ENCODE data around the gene TEX55. TPM values are rescaled to one million over a fixed set of nuclear protein-coding genes. Genes with fewer than 3 reads are reported as not detected.
"Not testable (repeated sequence)": the region's sequence is repeated elsewhere in the genome, so short reads cannot be mapped to it uniquely, and the experiment has no call there.

The TEX55 gene
- total and polyA plus RNA-seq, 2 experiments from 2014 or later = not detected

DNA sequence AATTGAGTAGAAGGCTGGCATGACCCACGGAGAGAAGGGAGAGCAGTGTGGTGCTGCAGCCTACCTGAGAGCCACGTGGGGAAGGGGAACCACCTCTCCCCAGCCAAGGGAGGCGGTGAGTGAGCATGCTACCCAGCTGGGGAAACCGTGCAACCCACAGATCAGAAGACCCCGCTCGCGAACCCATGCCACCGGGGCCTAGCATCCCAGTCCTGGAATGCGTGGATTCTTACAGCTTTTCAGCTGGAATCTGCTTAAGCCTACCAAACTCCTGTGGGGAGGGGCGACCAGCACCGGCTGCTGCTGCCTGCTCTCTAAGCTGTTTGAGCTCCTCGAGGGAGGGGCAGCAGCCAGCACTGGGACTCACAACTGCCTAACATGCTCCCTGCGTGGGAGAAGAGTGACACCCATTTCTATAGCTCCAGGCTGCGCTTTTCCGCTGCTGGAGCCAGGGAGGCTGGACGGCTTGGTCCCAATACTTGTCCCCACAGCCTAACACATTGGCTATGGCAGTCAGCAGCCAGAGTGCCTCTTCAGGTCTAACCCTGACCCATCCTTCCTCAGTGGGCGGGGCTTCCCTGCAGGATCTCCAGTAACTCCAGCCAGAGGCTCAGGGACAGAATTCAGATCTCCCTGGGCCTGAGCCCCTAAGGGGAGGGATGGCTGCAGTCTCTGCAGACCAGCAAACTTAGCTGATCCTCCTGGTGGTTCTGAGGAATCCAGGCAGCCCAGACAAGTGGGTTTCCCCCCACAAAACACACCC is 20.0 kb upstream of the TEX55 start:
- H3K27ac ChIP-seq = no peak overlapping the region
- no peak for TF ChIP-seq EZH2 (IDR thresholded peaks at IDR 0.05; ENCODE audit: insufficient read depth, poor library complexity, severe bottlenecking)
- TF ChIP-seq EZH2phosphoT487 (IDR thresholded peaks at IDR 0.05; ENCODE audit: insufficient read depth, low read depth) = no peak
- no peaks in the 10 kb centered on the region for H3K9me3 ChIP-seq (ENCODE audit: low read depth)
- no peaks in the 10 kb centered on the region for H3F3A ChIP-seq (ENCODE audit: insufficient read depth)
- H3K9me2 ChIP-seq (ENCODE audit: insufficient read depth) = no peaks in the 10 kb centered on the region
- H3K4me2 ChIP-seq (ENCODE audit: unreplicated experiment) = no peak overlapping the region
- no peaks in the 10 kb centered on the region for H3K4me1 ChIP-seq (ENCODE audit: insufficient read depth)
- 35 to 52% methylated on average over 14 to 17 of the region's 17 CpGs for WGBS, 2 experiments (ENCODE audit: low coverage in 1 of 2, low lambda C conversion rate in 2 of 2, missing lambda C conversion rate in 2 of 2)
- H3K27me3 ChIP-seq (replicated peaks; ENCODE audit: insufficient read depth) = no peaks in the 10 kb centered on the region
- H2AFZ ChIP-seq = no peak overlapping the region
- H3K36me3 ChIP-seq (ENCODE audit: low read depth) = no peaks in the 10 kb centered on the region
- H3K79me2 ChIP-seq (ENCODE audit: insufficient read depth) = no peaks in the 10 kb centered on the region
- H3K4me3 ChIP-seq = no peak overlapping the region
- no peak for DNase-seq
- no peak overlapping the region for H3K9ac ChIP-seq
- in situ Hi-C loops (cut with MboI) = no loop called here
- no peaks in the 10 kb centered on the region for H4K20me1 ChIP-seq (ENCODE audit: insufficient read depth)

DNA sequence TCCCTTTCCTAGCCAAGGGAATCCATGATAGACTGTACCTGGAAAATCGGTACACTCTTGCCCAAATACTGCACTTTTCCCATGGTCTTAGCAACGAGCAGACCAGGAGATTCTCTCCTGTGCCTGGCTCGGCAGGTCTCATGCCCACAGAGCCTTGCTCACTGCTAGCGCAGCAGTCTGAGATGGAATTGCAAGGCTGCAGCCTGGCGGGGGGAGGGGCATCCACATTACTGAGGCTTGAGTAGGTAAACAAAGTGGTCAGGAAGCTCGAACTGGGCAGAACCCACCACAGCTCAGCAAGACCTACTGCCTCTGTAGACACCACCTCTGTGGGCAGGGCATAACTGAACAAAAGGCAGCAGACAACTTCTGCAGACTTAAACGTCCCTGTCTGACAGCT is 15.7 kb upstream of the TEX55 start:
- H3K79me2 ChIP-seq (ENCODE audit: insufficient read depth); H3K9ac ChIP-seq; H3K4me1 ChIP-seq (ENCODE audit: insufficient read depth); H3K9me3 ChIP-seq (ENCODE audit: low read depth); H3K27ac ChIP-seq; H3K4me2 ChIP-seq (ENCODE audit: unreplicated experiment); H3K4me3 ChIP-seq; H3K9me2 ChIP-seq (ENCODE audit: insufficient read depth); H4K20me1 ChIP-seq (ENCODE audit: insufficient read depth); H3F3A ChIP-seq (ENCODE audit: insufficient read depth); H3K27me3 ChIP-seq (replicated peaks; ENCODE audit: insufficient read depth); in situ Hi-C loops (cut with MboI); H2AFZ ChIP-seq; DNase-seq; H3K36me3 ChIP-seq (ENCODE audit: low read depth): not testable (repeated sequence)
- WGBS, 2 experiments (ENCODE audit: low coverage in 1 of 2, low lambda C conversion rate in 2 of 2, missing lambda C conversion rate in 2 of 2) = 35 to 41% methylated on average over 6 to 7 of the region's 7 CpGs

DNA sequence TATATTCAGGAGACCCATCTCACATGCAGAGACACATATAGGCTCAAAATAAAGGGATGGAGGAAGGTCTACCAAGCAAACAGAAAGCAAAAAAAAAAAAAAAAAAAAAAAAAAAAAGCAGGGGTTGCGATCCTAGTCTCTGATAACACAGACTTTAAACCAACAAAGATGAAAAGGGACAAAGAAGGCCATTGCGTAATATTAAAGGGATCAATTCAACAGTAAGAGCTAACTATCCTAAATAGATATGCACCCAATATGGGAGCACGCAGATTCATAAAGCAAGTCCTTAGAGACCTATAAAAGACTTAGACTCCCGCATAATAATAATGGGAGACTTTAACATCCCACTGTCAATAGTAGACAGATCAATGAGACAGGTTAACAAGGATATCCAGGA is 13.7 kb upstream of the TEX55 start:
- H3K4me2 ChIP-seq (ENCODE audit: unreplicated experiment); H3K9me2 ChIP-seq (ENCODE audit: insufficient read depth); H3K27ac ChIP-seq; H3K27me3 ChIP-seq (replicated peaks; ENCODE audit: insufficient read depth); H2AFZ ChIP-seq; H3K4me1 ChIP-seq (ENCODE audit: insufficient read depth); H3K36me3 ChIP-seq (ENCODE audit: low read depth); H3K4me3 ChIP-seq; H3K9me3 ChIP-seq (ENCODE audit: low read depth); H3K79me2 ChIP-seq (ENCODE audit: insufficient read depth); H3K9ac ChIP-seq; in situ Hi-C loops (cut with MboI); H3F3A ChIP-seq (ENCODE audit: insufficient read depth); H4K20me1 ChIP-seq (ENCODE audit: insufficient read depth); DNase-seq: not testable (repeated sequence)
- WGBS, 2 experiments (ENCODE audit: low coverage in 1 of 2, low lambda C conversion rate in 2 of 2, missing lambda C conversion rate in 2 of 2) = 73 to 83% methylated on average over 4 of the region's 4 CpGs

DNA sequence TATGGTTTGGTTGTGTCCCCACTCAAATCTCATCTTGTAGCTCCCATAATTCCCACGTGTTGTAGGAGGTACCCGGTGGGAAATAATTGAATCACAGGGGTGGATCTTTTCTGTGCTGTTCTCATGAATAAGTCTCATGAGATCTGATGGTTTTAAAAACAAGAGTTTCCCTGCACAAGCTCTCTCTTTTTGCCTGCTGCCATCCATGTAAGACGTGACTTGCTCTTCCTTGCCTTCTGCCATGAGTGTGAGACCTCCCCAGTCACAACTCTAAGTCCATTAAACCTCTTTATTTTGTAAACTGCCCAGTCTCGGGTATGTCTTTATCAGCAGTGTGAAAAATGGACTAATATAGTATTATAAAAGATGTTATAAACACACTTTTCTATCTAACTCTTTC is 6.6 kb upstream of the TEX55 start:
- H3K4me2 ChIP-seq (ENCODE audit: unreplicated experiment); H3K27ac ChIP-seq; H3K9ac ChIP-seq; H3K36me3 ChIP-seq (ENCODE audit: low read depth); in situ Hi-C loops (cut with MboI); H3K79me2 ChIP-seq (ENCODE audit: insufficient read depth); H3K9me3 ChIP-seq (ENCODE audit: low read depth); DNase-seq; H3K4me3 ChIP-seq; H3F3A ChIP-seq (ENCODE audit: insufficient read depth); H3K27me3 ChIP-seq (replicated peaks; ENCODE audit: insufficient read depth); H3K4me1 ChIP-seq (ENCODE audit: insufficient read depth); H2AFZ ChIP-seq; H4K20me1 ChIP-seq (ENCODE audit: insufficient read depth); H3K9me2 ChIP-seq (ENCODE audit: insufficient read depth): not testable (repeated sequence)
- WGBS, 2 experiments (ENCODE audit: low coverage in 1 of 2, low lambda C conversion rate in 2 of 2, missing lambda C conversion rate in 2 of 2) = 29 to 33% methylated on average over 4 of the region's 4 CpGs

DNA sequence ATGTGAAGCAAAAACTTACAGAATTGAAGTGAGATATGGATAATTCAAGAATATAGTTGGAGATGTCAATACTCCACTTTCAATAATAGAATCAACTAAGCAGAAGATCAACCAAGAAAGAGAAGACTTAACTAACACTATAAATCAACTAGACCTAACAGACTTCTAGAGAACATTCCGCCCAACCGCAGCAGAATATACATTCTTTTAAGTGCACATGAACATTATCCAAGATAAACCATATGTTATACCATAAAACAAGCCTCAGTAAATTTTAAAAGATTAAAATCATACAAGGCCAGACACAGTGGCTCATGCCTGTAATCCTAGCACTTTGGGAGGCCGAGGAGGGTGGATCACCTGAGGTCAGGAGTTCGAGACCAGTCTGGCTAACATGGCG is 5.5 kb upstream of the TEX55 start:
- Histone ChIP-seq H3K27ac (no peak overlapping the region), H2AFZ (no peak overlapping the region), H3K4me3 (no peak overlapping the region), H3K36me3 (ENCODE audit: low read depth) (no peaks in the 10 kb centered on the region), H3K9me3 (ENCODE audit: low read depth) (no peaks in the 10 kb centered on the region), H3K27me3 (replicated peaks; ENCODE audit: insufficient read depth) (no peaks in the 10 kb centered on the region), H4K20me1 (ENCODE audit: insufficient read depth) (no peaks in the 10 kb centered on the region), H3K4me2 (ENCODE audit: unreplicated experiment) (no peak overlapping the region), H3K9me2 (ENCODE audit: insufficient read depth) (no peaks in the 10 kb centered on the region), H3K4me1 (ENCODE audit: insufficient read depth) (no peaks in the 10 kb centered on the region), H3K9ac (no peak overlapping the region), H3K79me2 (ENCODE audit: insufficient read depth) (no peaks in the 10 kb centered on the region), H3F3A (ENCODE audit: insufficient read depth) (no peaks in the 10 kb centered on the region)
- in situ Hi-C loops (cut with MboI) = loop anchor here (10.0 kb wide), 1 partner anchor 104 kb away; the partner anchor contains the start of gene B4GALT4
- WGBS, 2 experiments (ENCODE audit: low coverage in 1 of 2, low lambda C conversion rate in 2 of 2, missing lambda C conversion rate in 2 of 2) = 66 to 69% methylated on average over 5 of the region's 5 CpGs
- no peak for DNase-seq
- no peak for TF ChIP-seq EZH2phosphoT487 (IDR thresholded peaks at IDR 0.05; ENCODE audit: insufficient read depth, low read depth)
- no peak for TF ChIP-seq EZH2 (IDR thresholded peaks at IDR 0.05; ENCODE audit: insufficient read depth, poor library complexity, severe bottlenecking)

Data from GM23248 (cell line).